ENCODE measurements around the gene RASGRP2.
A peak's percentile ranks its signal among the peaks of the same experiment; 100 is the strongest.

RASGRP2 gene

GRCh38 chr11:64742087-64742888 lies 1.7 kb downstream of the RASGRP2 start:
- DNase-seq (ENCODE audit: low read depth, low spot score) = no peak

DNA sequence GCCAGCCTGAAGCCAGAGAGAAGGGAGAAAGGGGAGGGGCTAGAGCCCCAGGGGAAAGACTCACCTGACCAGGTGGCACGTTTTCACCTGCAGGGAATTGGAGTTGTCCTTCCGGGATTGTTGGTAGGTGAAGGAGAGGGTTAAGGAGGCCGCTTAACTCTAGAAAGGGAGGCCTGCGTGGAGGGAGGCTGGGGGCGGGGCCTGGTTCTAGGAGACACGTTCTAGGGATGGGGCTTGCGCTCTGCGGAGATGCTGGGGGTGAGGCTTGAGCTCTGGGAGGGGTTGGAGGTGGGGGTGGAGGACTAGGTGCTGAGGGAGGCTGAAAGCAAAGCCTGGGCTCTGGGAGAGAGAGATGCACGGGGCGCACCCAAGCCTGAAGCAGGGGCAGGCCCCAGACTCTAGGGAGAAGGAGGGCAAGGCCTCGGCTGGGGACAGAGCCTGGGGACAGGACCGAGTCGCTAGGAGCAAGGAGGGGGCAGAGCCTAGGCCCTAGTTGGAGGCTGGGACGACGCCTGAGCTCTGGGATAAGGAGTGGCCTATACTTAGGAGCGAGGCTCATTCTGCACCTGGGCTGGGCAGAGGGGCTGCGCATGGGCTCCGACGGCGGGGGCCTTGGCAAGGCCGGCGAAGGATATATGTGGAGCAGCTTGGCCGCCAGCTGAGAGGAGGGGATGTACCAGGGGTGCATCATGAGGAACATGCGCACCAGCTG lies 2.4 kb downstream of the RASGRP2 start:
- no peak for DNase-seq (ENCODE audit: low read depth, low spot score)

GRCh38 chr11:64739871-64740270 lies 4.1 kb downstream of the RASGRP2 start:
- DNase-seq (ENCODE audit: low read depth, low spot score) = no peak

- no peak for DNase-seq (ENCODE audit: low read depth, low spot score)
Measured at GRCh38 chr11:64736654-64737053, 7.3 kb downstream of the RASGRP2 start.

DNA sequence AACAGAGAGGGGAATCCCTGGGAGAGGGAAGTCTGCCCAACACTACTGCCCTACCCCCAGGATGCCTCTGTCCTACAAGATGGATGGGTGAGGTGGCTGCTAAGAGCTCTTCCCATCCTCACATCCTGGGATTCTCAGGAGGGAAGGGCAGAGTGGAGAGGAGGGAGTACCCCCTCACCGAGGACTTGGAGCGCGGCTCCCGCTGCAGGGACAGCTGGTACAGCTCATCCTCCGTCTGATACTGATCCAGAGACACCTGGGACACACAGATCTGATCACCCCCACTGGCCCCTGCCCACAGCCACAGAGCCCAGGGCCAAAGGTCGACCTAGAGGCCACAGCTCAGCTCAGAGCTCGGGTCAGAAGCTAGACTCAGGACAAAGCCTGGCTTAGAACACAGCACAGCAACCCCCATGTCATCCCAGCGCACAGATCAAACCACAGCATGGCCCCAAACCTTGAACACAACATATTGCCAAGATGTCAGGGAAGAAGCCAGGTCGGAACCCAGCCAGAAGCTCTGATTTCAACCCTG lies 8.2 kb downstream of the RASGRP2 start:
- DNase-seq (ENCODE audit: low read depth, low spot score) = no peak

DNA sequence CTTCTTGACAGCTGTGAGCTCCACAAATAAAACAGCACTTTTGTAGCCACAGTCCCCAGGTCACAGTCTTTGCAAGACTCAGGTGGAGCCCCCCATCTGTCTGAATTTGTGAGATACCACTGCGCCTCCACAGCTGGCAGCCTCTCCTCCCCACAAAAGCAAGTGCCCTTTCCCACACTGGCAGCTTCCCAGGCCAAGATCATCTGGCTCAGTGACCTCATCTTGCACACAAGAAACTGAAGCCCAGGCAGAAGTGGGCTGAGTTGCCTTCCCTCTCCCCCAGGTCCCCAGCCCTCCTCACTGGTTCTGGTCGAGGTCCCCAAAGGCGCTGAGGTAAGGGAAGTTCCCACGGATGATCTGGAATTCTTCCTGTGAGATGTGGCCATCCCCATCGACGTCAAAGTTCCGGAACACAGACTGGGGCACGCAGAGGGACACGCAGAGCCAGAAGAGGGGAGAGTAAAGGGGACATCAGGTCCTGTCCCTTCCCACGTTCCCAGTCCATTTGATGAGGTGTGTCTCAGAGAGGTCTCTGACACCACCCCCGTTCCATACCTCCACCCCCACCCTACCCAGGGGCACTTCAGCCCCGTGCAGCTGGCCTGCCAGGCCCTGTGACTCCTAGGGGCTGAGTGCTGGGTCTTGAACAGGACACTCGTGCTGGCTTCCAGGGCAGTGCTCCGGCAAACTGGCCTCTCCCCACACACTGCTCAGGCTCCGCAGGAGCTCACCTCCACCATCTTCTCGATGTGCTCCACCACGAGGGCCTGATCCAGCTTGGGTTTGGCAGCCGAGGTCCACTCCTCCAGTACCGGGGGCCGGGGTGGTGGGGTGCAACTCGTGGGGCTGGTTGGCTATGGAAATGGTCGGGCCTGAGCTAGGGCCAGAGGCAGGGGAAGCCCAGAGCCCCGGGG lies 8.9 kb downstream of the RASGRP2 start:
- DNase-seq (ENCODE audit: low read depth, low spot score) = no peak

DNA sequence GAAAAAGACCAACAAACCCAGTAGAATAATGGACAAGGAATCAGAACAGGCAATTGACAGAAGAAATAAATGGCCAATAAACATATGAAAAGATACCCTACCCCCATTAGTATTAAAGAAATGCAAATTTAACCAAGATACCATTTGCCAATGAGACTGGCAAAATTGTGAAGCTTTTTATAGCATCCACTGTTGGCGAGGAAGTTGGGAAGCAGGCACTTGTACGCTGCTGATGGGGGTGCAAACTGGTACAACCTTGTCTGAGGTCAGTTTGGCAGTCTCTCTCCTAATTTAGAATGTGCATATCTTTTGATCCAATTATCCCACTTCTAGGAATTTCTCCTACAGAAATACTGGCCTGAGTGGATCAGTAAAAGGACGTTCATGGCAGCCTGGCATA lies 12.3 kb downstream of the RASGRP2 start:
- no peak for DNase-seq (ENCODE audit: low read depth, low spot score)

DNA sequence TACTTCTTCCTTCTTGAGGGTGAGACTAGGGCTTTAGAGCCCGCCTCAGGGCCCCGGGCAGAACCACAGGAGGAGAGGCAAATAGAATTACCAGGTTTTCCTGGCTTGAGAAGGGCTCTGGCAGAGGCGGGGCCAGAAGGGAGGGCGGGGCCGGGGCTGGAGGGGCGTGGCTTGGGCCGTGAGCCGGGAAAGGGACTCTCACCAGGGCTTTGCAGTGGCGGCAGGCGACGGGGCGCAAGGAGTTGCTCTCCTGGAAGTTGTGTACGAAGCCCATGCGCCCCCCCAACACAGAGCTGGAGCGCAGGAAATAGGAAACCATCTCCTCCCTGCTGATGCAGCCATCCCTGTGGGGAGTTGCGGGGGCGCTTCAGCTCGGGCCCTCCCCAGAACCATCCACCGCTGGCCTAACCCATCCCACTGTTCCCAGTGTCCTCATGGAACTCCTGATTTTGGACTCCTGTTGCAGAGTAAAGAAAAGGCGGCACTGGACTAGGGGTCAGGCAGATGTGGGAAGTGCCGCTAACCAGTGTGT lies 14.0 kb downstream of the RASGRP2 start:
- DNase-seq (ENCODE audit: low read depth, low spot score) = no peak

GRCh38 chr11:64728757-64729365 lies 15.1 kb downstream of the RASGRP2 start:
- no peak for DNase-seq (ENCODE audit: low read depth, low spot score)

GRCh38 chr11:64726867-64727530 lies 16.9 kb downstream of the RASGRP2 start:
- no peak for DNase-seq (ENCODE audit: low read depth, low spot score)

DNA sequence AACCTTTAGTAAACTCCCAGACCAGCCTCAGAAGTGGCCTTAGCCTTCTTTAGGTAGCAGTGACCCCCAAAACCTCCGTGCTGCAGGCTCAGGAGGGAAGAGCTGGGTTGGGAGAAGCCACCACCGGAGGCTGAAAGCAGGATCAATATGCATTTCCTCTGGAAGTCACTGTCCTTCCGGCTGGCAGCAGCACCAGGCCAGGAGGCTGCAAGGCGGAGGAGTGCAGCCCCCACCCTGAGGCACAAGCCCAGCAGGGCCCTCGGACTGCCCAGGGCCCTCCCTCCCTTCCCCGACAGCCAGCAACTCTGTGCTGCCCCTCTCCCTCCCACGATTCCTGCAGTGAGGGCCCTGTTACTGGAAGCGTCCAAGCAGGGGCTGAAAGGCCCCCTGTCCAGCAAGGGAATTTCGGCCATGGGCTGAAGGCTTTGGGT lies 17.7 kb downstream of the RASGRP2 start:
- no peak for DNase-seq (ENCODE audit: low read depth, low spot score)

DNA sequence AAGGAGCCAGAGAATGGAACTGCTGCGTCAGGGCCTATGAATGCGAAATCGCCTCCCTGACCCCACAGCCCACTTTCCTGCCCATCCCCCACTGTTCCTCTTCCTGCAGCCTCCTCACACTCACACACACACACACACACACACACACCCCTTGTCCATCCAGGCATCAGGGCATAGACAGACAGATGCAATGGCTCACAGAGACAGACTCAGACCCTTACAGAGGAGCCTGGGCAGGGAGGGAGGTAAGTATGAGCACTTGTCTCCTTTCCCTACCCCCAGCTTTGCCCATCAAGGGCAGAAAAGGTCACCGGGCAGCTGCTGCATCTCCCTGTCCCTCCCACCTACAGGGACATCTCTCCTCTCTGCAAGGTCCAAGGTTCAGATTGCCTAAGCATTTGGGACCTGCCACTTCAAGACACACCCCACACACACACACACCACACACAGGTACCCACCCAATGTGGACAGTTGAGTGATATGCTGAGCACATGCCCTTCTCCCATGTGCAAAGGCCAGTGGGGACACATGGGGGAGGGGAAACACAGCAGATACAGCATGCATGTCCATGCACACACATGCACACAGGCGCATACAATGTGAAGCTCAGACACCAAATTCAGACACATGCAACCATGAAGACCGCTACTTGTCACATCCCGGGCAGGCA lies 18.9 kb downstream of the RASGRP2 start:
- no peak for DNase-seq (ENCODE audit: low read depth, low spot score)

DNA sequence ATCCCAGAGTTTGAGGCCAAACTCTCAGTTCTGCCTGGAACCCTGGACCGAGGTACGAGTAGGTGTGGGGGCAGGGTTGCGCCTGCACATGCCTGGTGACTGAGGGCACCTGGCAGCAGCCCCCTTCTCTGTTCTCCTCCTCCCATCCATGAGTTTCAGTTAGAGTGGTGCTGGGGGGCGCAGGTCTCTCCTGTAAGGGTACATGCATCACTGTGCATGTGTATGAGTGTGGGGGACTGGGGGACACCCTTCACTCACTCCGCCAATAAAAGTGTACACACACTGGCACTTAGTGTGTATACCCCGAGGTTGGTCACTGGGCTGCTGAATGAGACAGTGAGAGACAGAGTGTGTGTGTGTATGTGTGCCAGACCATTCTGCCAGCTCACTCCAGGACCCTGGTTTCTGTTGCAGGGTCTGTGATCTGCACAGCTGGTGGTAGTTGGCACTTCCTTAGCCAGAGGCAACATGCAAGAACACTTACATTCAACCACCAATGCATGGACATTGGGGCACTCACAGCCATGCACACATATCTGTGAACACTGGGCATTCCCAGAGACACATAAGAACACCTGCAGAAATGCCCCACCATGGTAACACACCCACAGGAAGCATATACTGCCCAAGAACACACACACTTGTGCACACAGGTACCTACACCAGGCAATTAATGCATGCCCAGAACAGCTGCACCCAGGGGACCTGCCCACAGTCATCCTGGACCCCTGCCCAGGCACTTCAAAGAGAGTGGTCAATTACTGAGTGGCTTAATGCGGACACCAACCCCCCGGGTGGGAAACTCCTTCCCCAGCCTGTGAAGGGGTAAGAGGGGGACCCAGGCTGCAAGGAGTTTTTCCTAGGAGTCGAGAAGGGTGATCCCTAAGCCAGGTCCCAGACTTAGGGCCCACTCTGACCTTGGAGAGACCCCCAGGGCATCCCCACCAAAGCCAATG lies 19.8 kb downstream of the RASGRP2 start:
- DNase-seq (ENCODE audit: low read depth, low spot score) = no peak

- peak; percentile 77 for DNase-seq (ENCODE audit: low read depth, low spot score)
Measured at GRCh38 chr11:64723117-64723906, 20.6 kb downstream of the RASGRP2 start, which contains the start of gene NRXN2. Gene NRXN2, minus strand, starts transcription at chr11:64723197. Its CDS starts 9,498 bp downstream, at chr11:64713699.

GRCh38 chr11:64722141-64723065 lies 21.5 kb downstream of the RASGRP2 start:
- DNase-seq (ENCODE audit: low read depth, low spot score) = no peak

- DNase-seq (ENCODE audit: low read depth, low spot score) = no peak
Measured at GRCh38 chr11:64721359-64721699, 22.6 kb downstream of the RASGRP2 start.

Data from activated naive CD8-positive, alpha-beta T cell treated with anti-CD3 and anti-CD28 coated beads, Interleukin-2, amount 50 U/mL, for 16 hours (primary cell).